GM12878 (cell line): ENCODE measurements around the gene TGFBI. TPM values are rescaled to one million over a fixed set of nuclear protein-coding genes. Genes with fewer than 3 reads are reported as not detected.

Source experiments
- ATAC-seq: fragments of 200-7000 bp; cut with Tn5 transposase; 3 replicates; pipeline ENCODE4 v1.9.1; 2020; ENCODE audit warnings: mild to moderate bottlenecking, moderate library complexity
- BruUV-seq: library from RNA; stranded (reverse); fragments of 400-500 nt; replicated peaks from 2 replicates; lab custom pipeline; 2021; lab: Mats Ljungman, UMichigan
- CTCF ChIA-PET: fragments of 300-600 bp; sonication (Branson Sonifier 250); formaldehyde crosslinking; extraction: SDS; loops from one replicate; lab custom pipeline; 2021; ENCODE audit warnings: inconsistent platforms; lab: Yijun Ruan, JAX
- POLR2A ChIA-PET: fragments of 350-600 bp; formaldehyde crosslinking; extraction: SDS; loops from one replicate; lab custom pipeline; 2021; ENCODE audit warnings: inconsistent platforms; lab: Charles Lee
- RAD21 ChIA-PET: fragments of 300-600 bp; sonication (Branson Sonifier 250); formaldehyde crosslinking; loops from one replicate; lab custom pipeline; 2023; ENCODE audit warnings: antibody characterized with exemption; ENCODE audit not compliant: unreplicated experiment; lab: Charles Lee
- SMC1A ChIA-PET: fragments of 300-600 bp; sonication (Branson Sonifier 250); formaldehyde crosslinking; loops from one replicate; lab custom pipeline; 2023; ENCODE audit not compliant: unreplicated experiment, uncharacterized antibody; lab: Charles Lee
- DNase-seq: peaks from one replicate; pipeline ENCODE4 v3.0.0-alpha.2; 2011; ENCODE audit warnings: low read depth, low spot score
- FAIRE-seq: peaks from 3 replicates; lab custom pipeline; 2011; peaks lifted over from hg19 to GRCh38; lab: Jason Lieb, UNC
- H2AFZ ChIP-seq: 2 replicates; pipeline ENCODE4 v1.6.0; 2011; ENCODE audit warnings: low read depth, low read length, control low read depth; ENCODE audit not compliant: control insufficient read depth
- H3K27ac ChIP-seq: 2 replicates; pipeline ENCODE4 v1.5.1; 2011; ENCODE audit warnings: control low read depth; ENCODE audit not compliant: control insufficient read depth, insufficient read depth
- H3K27me3 ChIP-seq, 2 experiments: replicated peaks in 1 of 2; 2 replicates each; pipeline versions ENCODE4 v1.6.0 to v1.6.1; 2011; ENCODE audit warnings: low read length in 1 of 2; ENCODE audit not compliant: control insufficient read depth in 2 of 2, insufficient read depth in 2 of 2
- H3K36me3 ChIP-seq, 2 experiments: 2 replicates each; pipeline ENCODE4 v1.5.1; 2011; ENCODE audit warnings: low read length in 1 of 2; ENCODE audit not compliant: control insufficient read depth in 2 of 2, insufficient read depth in 2 of 2
- H3K4me1 ChIP-seq: 2 replicates; pipeline ENCODE4 v1.6.1; 2011; ENCODE audit warnings: mild to moderate bottlenecking, low read length, moderate library complexity, mixed read lengths; ENCODE audit not compliant: control insufficient read depth, insufficient read depth
- H3K4me2 ChIP-seq: 2 replicates; pipeline ENCODE4 v1.6.0; 2011; ENCODE audit warnings: control low read depth; ENCODE audit not compliant: control insufficient read depth, insufficient read depth
- H3K4me3 ChIP-seq: fragments of 200-600 bp; sonication (generic); 2 replicates; pipeline ENCODE4 v1.5.1; 2016
- H3K79me2 ChIP-seq: 2 replicates; pipeline ENCODE4 v1.6.0; 2011; ENCODE audit warnings: low read length; ENCODE audit not compliant: control insufficient read depth, insufficient read depth
- H3K9ac ChIP-seq: 2 replicates; pipeline ENCODE4 v1.8.0; 2011; ENCODE audit warnings: low read length, control low read depth, mixed read lengths; ENCODE audit not compliant: control insufficient read depth, insufficient read depth
- H3K9me3 ChIP-seq: replicated peaks from 3 replicates; pipeline ENCODE4 v1.5.1; 2011; ENCODE audit warnings: mild to moderate bottlenecking, low read length; ENCODE audit not compliant: control insufficient read depth, insufficient read depth
- H4K20me1 ChIP-seq: 2 replicates; pipeline ENCODE4 v1.6.0; 2011; ENCODE audit not compliant: control insufficient read depth, insufficient read depth
- ATF3 ChIP-seq: IDR thresholded peaks from 2 replicates; pipeline ENCODE4 v1.6.1; 2011; ENCODE audit warnings: low read depth, mild to moderate bottlenecking, low read length, moderate library complexity, borderline replicate concordance; ENCODE audit errors: extremely low read depth
- BMI1 ChIP-seq: fragments of 450-650 bp; IDR thresholded peaks from 2 replicates; pipeline ENCODE4 v1.6.1; 2016; ENCODE audit warnings: mild to moderate bottlenecking, moderate library complexity, borderline replicate concordance
- CHD1 ChIP-seq: IDR thresholded peaks from 2 replicates; pipeline ENCODE4 v1.6.1; 2012; ENCODE audit warnings: low read depth, low read length, improper control_type of control experiment
- E2F8 ChIP-seq: fragments of 450-650 bp; IDR thresholded peaks from 2 replicates; pipeline ENCODE4 v1.6.1; 2018; ENCODE audit warnings: mild to moderate bottlenecking, low read depth, moderate library complexity; ENCODE audit not compliant: partially characterized antibody
- E4F1 ChIP-seq: fragments of 450-650 bp; IDR thresholded peaks from 2 replicates; pipeline ENCODE4 v1.6.1; 2018; ENCODE audit warnings: borderline replicate concordance, mild to moderate bottlenecking; ENCODE audit not compliant: partially characterized antibody
- EZH2 ChIP-seq: IDR thresholded peaks from 2 replicates; pipeline ENCODE4 v1.6.1; 2012; ENCODE audit warnings: low read depth, mild to moderate bottlenecking, control low read depth, inconsistent platforms, low read length, borderline replicate concordance; ENCODE audit not compliant: control insufficient read depth
- FOXM1 ChIP-seq: IDR thresholded peaks from 2 replicates; pipeline ENCODE4 v1.6.1; 2012; ENCODE audit warnings: low read depth, mild to moderate bottlenecking, inconsistent platforms, low read length, moderate library complexity
- KDM1A ChIP-seq: fragments of 200-600 bp; sonication (generic); IDR thresholded peaks from 2 replicates; pipeline ENCODE4 v1.6.1; 2016; ENCODE audit warnings: borderline replicate concordance
- MTA3 ChIP-seq: IDR thresholded peaks from 2 replicates; pipeline ENCODE4 v1.6.1; 2012; ENCODE audit warnings: low read length, inconsistent platforms, borderline replicate concordance
- NR2C2 ChIP-seq: IDR thresholded peaks from 2 replicates; pipeline ENCODE4 v1.6.1; 2011; ENCODE audit warnings: borderline replicate concordance, low read depth; ENCODE audit not compliant: control insufficient read depth, insufficient read length
- NR2F1 ChIP-seq: fragments of 450-650 bp; conservative IDR thresholded peaks from 2 replicates; pipeline ENCODE4 v1.6.1; 2017; ENCODE audit warnings: mild to moderate bottlenecking
- ZBTB11 ChIP-seq: fragments of 450-650 bp; formaldehyde crosslinking; IDR thresholded peaks from 2 replicates; pipeline ENCODE4 v1.5.0; 2022; ENCODE audit warnings: mild to moderate bottlenecking, missing genetic modification characterization
- WGBS: methylation state at CpG from one replicate; pipeline ENCODE4 v1.1.6; 2016; ENCODE audit warnings: low lambda C conversion rate; ENCODE audit not compliant: insufficient replicate concordance, insufficient coverage; ENCODE audit errors: missing lambda C conversion rate; 5-methylcytosine and 5-hydroxymethylcytosine counted together
- in situ Hi-C: fragments of 300-500 bp; cut with MboI; formaldehyde crosslinking; loops from 9 replicates; pipeline ENCODE4 v1.14.3; 2018; ENCODE audit warnings: mixed read lengths
- intact Hi-C: fragments of 100-400 bp; cut with micrococcal nuclease; formaldehyde crosslinking; loops from one replicate; pipeline ENCODE4 v1.14.2; 2022; ENCODE audit not compliant: unreplicated experiment
- polyA plus RNA-seq, 11 experiments: library from polyadenylated mRNA; depleted of rRNA in 4 of 11; unstranded in 6 of 11; stranded (reverse) in 5 of 11; fragments of >200 nt; fragmentation: Nextera tagmentation in 4 of 11; fragmentation: Illumina TruSeq in 1 of 11; extraction: Ambion mirVana in 4 of 11; extraction: Trizol in 1 of 11; gene quantifications; 1 replicate in 1 of 11; 2 replicates in 10 of 11; pipeline versions ENCODE4 v1.2.1 to v1.2.3, GENCODE V29; 2011 to 2016; ENCODE audit warnings: inconsistent platforms in 2 of 11, missing spikeins in 2 of 11, low read depth in 1 of 11
- total RNA-seq, 4 experiments: library from RNA; depleted of rRNA in 3 of 4; stranded (reverse); fragments of >200 nt in 3 of 4; fragmentation: Illumina TruSeq in 1 of 4; extraction: Trizol in 1 of 4; gene quantifications; 2 replicates each; pipeline versions ENCODE4 v1.2.1 to v1.2.3, GENCODE V29; 2013 to 2021

TGFBI gene
- total and polyA plus RNA-seq, 10 of the 15 experiments (the other 5 are each of a cell fraction or from before 2014, with no cell fraction given) = 0.12 to 1.8 (median 0.19) TPM

GRCh38 chr5:136080483-136081216 is 51.9 kb downstream of the TGFBI start:
- ChIA-PET POLR2A (interaction anchor here (0.6 to 1.9 kb wide), 5 partner anchors 14 to 163 kb away, joined by 3 to 8 read pairs (median 3); partner anchors contain the start of gene SMAD5), CTCF (interaction anchor here (0.5 to 9.1 kb wide), 20 partner anchors 8 to 1904 kb away, joined by 3 to 74 read pairs (median 4); partner anchors contain the start of gene SKP1), SMC1A (interaction anchor here (0.8 to 4.7 kb wide), 26 partner anchors 8 to 187 kb away, joined by 3 to 56 read pairs (median 6); partner anchors contain the start of gene SMAD5), RAD21 (interaction anchor here (0.6 to 3.3 kb wide), 15 partner anchors 9 to 112 kb away, joined by 3 to 19 read pairs (median 5); partner anchors contain the start of genes SMAD5 and SMIM32)
- Histone ChIP-seq H3K27me3 (peaks cover 0 to 2% of the 10 kb centered on the region in 2 experiments; a peak in 2 of 4 replicates), H3K4me2 (peak overlapping the region; percentile 19; the same call in 1 of the 2 replicates), H3K9ac (peak overlapping the region; percentile 37; the same call in 1 of the 2 replicates), H3K36me3 (no peaks in the 10 kb centered on the region), H4K20me1 (no peaks in the 10 kb centered on the region), H3K27ac (no peak overlapping the region), H2AFZ (peak overlapping the region; percentile 64), H3K9me3 (no peaks in the 10 kb centered on the region), H3K4me3 (peak overlapping the region; percentile 62; the same call in 1 of the 2 replicates), H3K79me2 (no peaks in the 10 kb centered on the region), H3K4me1 (no peaks in the 10 kb centered on the region; the same call in 1 of the 2 replicates)
- in situ Hi-C loops = no loop called here
- ATAC-seq = peak; percentile 89
- WGBS = 31% methylated on average over 31 of the region's 34 CpGs
- intact Hi-C loops = loop anchor here (5.0 kb wide), 3 partner anchors 52 to 132 kb away; partner anchors contain the start of gene SMAD5
- peak; percentile 82 for DNase-seq
- BruUV-seq = no TSS peak
- no peak for FAIRE-seq
- no peak for TF ChIP-seq FOXM1
- no peak for TF ChIP-seq MTA3
- TF ChIP-seq ATF3 = no peak
- no peak for TF ChIP-seq CHD1
- no peak for TF ChIP-seq BMI1
- no peak for TF ChIP-seq EZH2
- no peak for TF ChIP-seq KDM1A
- no peak for TF ChIP-seq NR2C2
- no peak for TF ChIP-seq E4F1
- no peak for TF ChIP-seq NR2F1
- TF ChIP-seq ZBTB11 (CRISPR knock-in tag) = no peak
- peak; percentile 61 for TF ChIP-seq E2F8
